ENCODE measurements around the gene GTF3A.

- TF ChIP-seq MYC (IDR thresholded peaks at IDR 0.05; ENCODE audit: low read depth, low read length) (no peak), CTCF (IDR thresholded peaks at IDR 0.05; ENCODE audit: low read depth, low read length) (no peak), POLR2A (IDR thresholded peaks at IDR 0.05; ENCODE audit: extremely low read depth, insufficient read length) (no peak), MAX (IDR thresholded peaks at IDR 0.05; ENCODE audit: low read depth, low read length) (no peak)
These were observed 5.1 kb upstream of the GTF3A start for GRCh38 chr13:27419328-27419727.
